Vagina (tissue), 2 donors: ENCODE data around the gene SEC24D. TPM values are rescaled to one million over a fixed set of nuclear protein-coding genes. Genes with fewer than 3 reads are reported as not detected.

Source experiments
- DNase-seq, 2 donors: peaks; one replicate each; pipeline ENCODE4 v3.0.0-alpha.2; 2017; ENCODE audit errors: extremely low spot score in 2 of 2
- H3K27ac ChIP-seq: fragments of 200-600 bp; sonication (generic); one replicate; pipeline ENCODE4 v1.5.1; 2019
- H3K27me3 ChIP-seq: fragments of 200-600 bp; sonication (generic); one replicate; pipeline ENCODE4 v1.5.1; 2019
- H3K36me3 ChIP-seq, 2 donors: fragments of 200-600 bp; sonication (generic); one replicate each; pipeline ENCODE4 v1.5.1; 2017 to 2019
- H3K4me1 ChIP-seq: fragments of 200-600 bp; sonication (generic); one replicate; pipeline ENCODE4 v1.5.1; 2019
- H3K4me3 ChIP-seq, 2 donors: fragments of 200-600 bp; sonication (generic); 1 replicate in 1 of 2; 2 replicates in 1 of 2; pipeline ENCODE4 v1.5.1; 2016 to 2019
- H3K9me3 ChIP-seq: fragments of 200-600 bp; sonication (generic); one replicate; pipeline ENCODE4 v1.5.1; 2019
- POLR2A ChIP-seq, 2 donors: fragments of 450-650 bp; IDR thresholded peaks; one replicate each; pipeline ENCODE4 v1.6.1; 2017; ENCODE audit warnings: antibody characterized with exemption in 2 of 2, mild to moderate bottlenecking in 2 of 2, moderate library complexity in 2 of 2
- POLR2AphosphoS5 ChIP-seq, 2 donors: sonication (generic); formaldehyde crosslinking; IDR thresholded peaks; one replicate each; pipeline ENCODE4 v1.9.0; 2017; ENCODE audit warnings: antibody characterized with exemption in 2 of 2, mild to moderate bottlenecking in 2 of 2, low read depth in 1 of 2; ENCODE audit not compliant: insufficient read depth in 1 of 2
- intact Hi-C: fragments of 100-400 bp; cut with DNase I; formaldehyde crosslinking; loops from one replicate; pipeline ENCODE4 v1.15.1; 2023
- total RNA-seq: library from RNA; depleted of rRNA; stranded (reverse); fragments of >200 nt; gene quantifications from one replicate; pipeline ENCODE4 v1.2.3, GENCODE V29; 2016
- TF ChIP-seq, protein P1 (sequence below), 3 experiments: fragments of 450-650 bp in 2 of 3; fragments of 200-600 bp in 1 of 3; sonication (generic) in 1 of 3; IDR thresholded peaks; one replicate each; pipeline ENCODE4 v1.5.1; 2017 to 2019; ENCODE audit warnings: antibody characterized with exemption in 3 of 3, mild to moderate bottlenecking in 2 of 3, moderate library complexity in 2 of 3

Gene SEC24D
- total RNA-seq, 1 donor from 2014 or later, result 24.1 TPM

DNA sequence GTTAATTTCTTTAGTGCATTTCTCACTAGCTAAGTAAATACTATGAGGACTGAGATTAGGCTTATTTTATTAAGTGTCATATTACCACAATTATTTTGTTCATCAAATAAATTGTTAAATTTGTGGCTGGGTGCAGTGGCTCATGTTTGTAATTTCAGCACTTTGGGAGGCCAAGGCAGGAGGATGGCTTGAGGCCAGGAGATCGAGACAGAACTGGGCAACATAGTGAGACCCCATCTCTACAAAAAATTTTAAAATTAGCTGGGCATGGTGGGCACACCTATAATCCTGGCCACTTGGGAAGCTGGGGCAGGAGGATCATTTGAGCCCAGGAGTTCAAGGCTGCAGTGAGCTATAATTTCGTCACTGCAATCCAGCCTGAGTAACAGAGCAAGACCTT is 6.8 kb downstream of the SEC24D start:
- Histone ChIP-seq H3K27ac (no peak overlapping the region), H3K4me3 (no peak overlapping the region), H3K27me3 (no peaks in the 10 kb centered on the region), H3K36me3 (peaks cover 0 to 21% of the 10 kb centered on the region in 2 donors), H3K9me3 (no peaks in the 10 kb centered on the region), H3K4me1 (peaks cover 88% of the 10 kb centered on the region)
- no peak for DNase-seq
- TF ChIP-seq, protein P1, sequence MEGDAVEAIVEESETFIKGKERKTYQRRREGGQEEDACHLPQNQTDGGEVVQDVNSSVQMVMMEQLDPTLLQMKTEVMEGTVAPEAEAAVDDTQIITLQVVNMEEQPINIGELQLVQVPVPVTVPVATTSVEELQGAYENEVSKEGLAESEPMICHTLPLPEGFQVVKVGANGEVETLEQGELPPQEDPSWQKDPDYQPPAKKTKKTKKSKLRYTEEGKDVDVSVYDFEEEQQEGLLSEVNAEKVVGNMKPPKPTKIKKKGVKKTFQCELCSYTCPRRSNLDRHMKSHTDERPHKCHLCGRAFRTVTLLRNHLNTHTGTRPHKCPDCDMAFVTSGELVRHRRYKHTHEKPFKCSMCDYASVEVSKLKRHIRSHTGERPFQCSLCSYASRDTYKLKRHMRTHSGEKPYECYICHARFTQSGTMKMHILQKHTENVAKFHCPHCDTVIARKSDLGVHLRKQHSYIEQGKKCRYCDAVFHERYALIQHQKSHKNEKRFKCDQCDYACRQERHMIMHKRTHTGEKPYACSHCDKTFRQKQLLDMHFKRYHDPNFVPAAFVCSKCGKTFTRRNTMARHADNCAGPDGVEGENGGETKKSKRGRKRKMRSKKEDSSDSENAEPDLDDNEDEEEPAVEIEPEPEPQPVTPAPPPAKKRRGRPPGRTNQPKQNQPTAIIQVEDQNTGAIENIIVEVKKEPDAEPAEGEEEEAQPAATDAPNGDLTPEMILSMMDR (IDR thresholded peaks at IDR 0.05), result no peak
- no peak for TF ChIP-seq POLR2AphosphoS5 (IDR thresholded peaks at IDR 0.05; ENCODE audit: insufficient read depth in 1 of 2, low read depth in 1 of 2)
- no peak for TF ChIP-seq POLR2A (IDR thresholded peaks at IDR 0.05)
- intact Hi-C loops, result no loop called here

DNA sequence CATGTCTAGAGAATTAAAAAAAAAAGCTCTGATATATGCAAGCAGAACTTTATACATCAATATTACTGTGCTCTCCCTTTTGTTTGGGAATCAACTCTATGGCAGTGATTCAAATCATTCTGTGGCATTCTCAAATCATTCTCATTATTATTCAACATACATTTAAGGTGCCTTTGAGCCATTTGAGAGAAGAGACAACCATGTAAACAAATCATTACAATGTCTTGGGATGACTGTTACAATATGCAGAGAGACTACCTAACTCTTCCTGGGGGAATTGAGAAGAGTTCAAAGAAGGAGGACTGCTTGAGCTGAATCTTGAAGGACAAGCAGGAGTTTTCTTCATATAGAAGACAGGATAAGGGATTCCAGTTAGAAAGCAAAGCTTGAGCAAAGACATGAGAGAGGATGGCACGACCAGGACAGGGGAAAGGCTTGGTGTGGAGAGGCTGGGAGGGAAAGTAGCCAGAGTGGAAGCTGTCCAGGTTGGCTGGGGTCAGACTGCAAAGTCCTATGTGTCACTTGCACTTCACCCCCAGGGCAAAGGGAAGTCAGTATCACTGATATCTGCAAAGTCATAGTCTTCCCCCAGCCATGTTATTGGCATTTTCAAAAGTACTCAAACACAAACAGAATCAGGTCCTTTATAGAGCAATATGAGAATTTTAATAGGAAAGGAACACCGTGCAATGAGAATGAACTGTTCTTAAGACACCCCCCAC is 9.0 kb downstream of the SEC24D start:
- peaks cover 89% of the 10 kb centered on the region for H3K4me1 ChIP-seq

DNA sequence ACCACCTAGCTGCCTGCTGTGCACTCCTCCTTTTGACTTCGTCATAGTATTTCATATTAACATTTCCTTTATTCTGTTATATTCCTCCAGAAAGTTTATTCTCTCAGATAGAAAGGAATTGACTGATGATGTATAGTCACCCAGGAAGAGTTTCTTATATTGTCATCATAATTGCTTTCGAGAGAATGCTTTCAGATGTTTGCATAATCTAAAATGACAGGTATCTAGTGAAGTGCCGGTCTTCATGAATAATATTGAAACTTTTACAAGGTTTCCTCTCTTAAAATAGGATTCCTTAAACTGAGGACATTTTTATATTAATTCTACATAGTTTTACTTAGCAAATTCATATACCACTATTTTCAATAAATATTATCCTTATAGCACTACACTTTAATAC is 10.1 kb downstream of the SEC24D start:
- TF ChIP-seq POLR2AphosphoS5 (IDR thresholded peaks at IDR 0.05; ENCODE audit: insufficient read depth in 1 of 2, low read depth in 1 of 2) (no peak), POLR2A (IDR thresholded peaks at IDR 0.05) (no peak)
- TF ChIP-seq, protein P1 (IDR thresholded peaks at IDR 0.05), result no peak
- Histone ChIP-seq H3K4me3 (no peak overlapping the region), H3K27me3 (no peaks in the 10 kb centered on the region), H3K9me3 (no peaks in the 10 kb centered on the region), H3K4me1 (peaks cover 79% of the 10 kb centered on the region), H3K27ac (no peak overlapping the region), H3K36me3 (peaks cover 0 to 10% of the 10 kb centered on the region in 2 donors)
- no peak for DNase-seq
- intact Hi-C loops, result no loop called here

More for the DNA sequence above, 9.0 kb downstream of the SEC24D start:
- Histone ChIP-seq H3K27me3 (no peaks in the 10 kb centered on the region), H3K27ac (peak overlapping the region; percentile 25), H3K4me3 (no peak overlapping the region), H3K9me3 (no peaks in the 10 kb centered on the region), H3K36me3 (peaks cover 0 to 15% of the 10 kb centered on the region in 2 donors)
- no peak for DNase-seq
- TF ChIP-seq POLR2A (IDR thresholded peaks at IDR 0.05) (no peak), POLR2AphosphoS5 (IDR thresholded peaks at IDR 0.05; ENCODE audit: insufficient read depth in 1 of 2, low read depth in 1 of 2) (no peak)
- TF ChIP-seq, protein P1 (IDR thresholded peaks at IDR 0.05), result no peak
- intact Hi-C loops, result no loop called here

DNA sequence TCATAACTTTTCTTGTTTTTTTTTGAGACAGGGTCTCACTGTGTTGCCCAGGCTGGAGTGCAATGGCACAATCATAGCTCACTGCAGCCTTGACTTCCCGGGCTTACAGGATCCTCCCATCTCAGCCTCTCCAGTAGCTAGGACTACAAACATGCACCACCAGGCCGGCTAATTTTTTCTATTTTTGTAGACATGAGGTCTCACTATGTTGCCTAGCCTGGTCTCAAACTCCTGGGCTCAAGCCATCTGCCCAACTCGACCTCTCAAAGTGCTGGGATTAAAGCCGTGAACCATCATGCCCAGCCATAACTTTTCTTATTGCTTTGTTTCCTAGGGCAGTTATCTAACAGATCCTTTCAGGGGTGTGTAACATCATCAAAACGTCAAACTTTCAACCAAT is 11.8 kb downstream of the SEC24D start:
- H3K27ac ChIP-seq, result peak overlapping the region; percentile 45
- intact Hi-C loops, result no loop called here
- peaks cover 63% of the 10 kb centered on the region for H3K4me1 ChIP-seq
- H3K27me3 ChIP-seq, result no peaks in the 10 kb centered on the region
- TF ChIP-seq POLR2A (IDR thresholded peaks at IDR 0.05), result no peak
- TF ChIP-seq, protein P1 (IDR thresholded peaks at IDR 0.05), result no peak
- TF ChIP-seq POLR2AphosphoS5 (IDR thresholded peaks at IDR 0.05; ENCODE audit: insufficient read depth in 1 of 2, low read depth in 1 of 2), result no peak
- no peaks in the 10 kb centered on the region for H3K9me3 ChIP-seq
- no peak for DNase-seq
- peaks cover 0 to 7% of the 10 kb centered on the region in 2 donors for H3K36me3 ChIP-seq
- no peak overlapping the region for H3K4me3 ChIP-seq

DNA sequence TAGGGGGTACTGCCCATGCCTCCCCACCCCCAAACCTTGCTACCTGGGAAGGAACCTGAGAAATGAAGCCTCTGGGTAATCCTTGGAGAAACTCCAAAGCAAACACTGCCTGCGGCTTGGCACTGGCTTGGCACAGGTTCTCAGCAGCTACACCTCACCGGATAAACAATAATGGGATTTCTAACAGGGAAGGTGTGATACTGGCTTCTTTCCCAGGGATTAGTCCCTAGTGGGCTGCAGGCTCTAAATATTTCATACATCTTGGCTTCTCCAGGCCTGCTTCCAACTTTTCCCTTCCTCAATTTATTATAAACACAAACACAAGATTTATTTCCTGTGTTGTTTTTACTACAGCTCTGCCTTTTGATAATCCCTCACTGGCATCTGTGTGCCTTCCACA is 12.5 kb downstream of the SEC24D start:
- Histone ChIP-seq H3K4me1 (peaks cover 57% of the 10 kb centered on the region), H3K27ac (no peak overlapping the region), H3K27me3 (no peaks in the 10 kb centered on the region), H3K4me3 (no peak overlapping the region), H3K9me3 (no peaks in the 10 kb centered on the region), H3K36me3 (peaks cover 0 to under 1% of the 10 kb centered on the region in 2 donors)
- no peak for TF ChIP-seq POLR2AphosphoS5 (IDR thresholded peaks at IDR 0.05; ENCODE audit: insufficient read depth in 1 of 2, low read depth in 1 of 2)
- TF ChIP-seq POLR2A (IDR thresholded peaks at IDR 0.05), result no peak
- TF ChIP-seq, protein P1 (IDR thresholded peaks at IDR 0.05), result no peak
- no peak for DNase-seq
- intact Hi-C loops, result no loop called here
